Measurements from ENCODE around the gene P2RX4. TPM values are rescaled to one million over a fixed set of nuclear protein-coding genes. Genes with fewer than 3 reads are reported as not detected.

Gene P2RX4
- total RNA-seq, 6 experiments from 2014 or later = 11.5 to 79.7 (median 21.9) TPM

GRCh38 chr12:121209221-121209620 lies 708 bp upstream of the P2RX4 start:
- intact Hi-C loops (cut with DNase I) = no loop called here
- WGBS (ENCODE audit: insufficient coverage, low coverage, low lambda C conversion rate, missing lambda C conversion rate) = 60% methylated on average over 2 of the region's 15 CpGs
- Histone ChIP-seq H3K4me3 (peak overlapping the region in 1 of 3 donors; percentile 66), H3K36me3 (no peaks in the 10 kb centered on the region), H3K4me1 (peaks cover 0 to 6% (median under 1%) of the 10 kb centered on the region in 4 donors), H3K27me3 (no peaks in the 10 kb centered on the region), H3K27ac (peak overlapping the region in 2 of 3 donors; percentile 92 to 95), H3K9me3 (no peaks in the 10 kb centered on the region)
- no peak for ATAC-seq
- DNase-seq = peak in 1 of 3 donors; percentile 54
- TF ChIP-seq CTCF (IDR thresholded peaks at IDR 0.05) (no peak), POLR2A (IDR thresholded peaks at IDR 0.05) (no peak)

GRCh38 chr12:121212875-121213274 lies 2.9 kb downstream of the P2RX4 start:
- peaks cover 0 to 37% (median 19%) of the 10 kb centered on the region in 4 donors for H3K4me1 ChIP-seq
- H3K36me3 ChIP-seq = no peaks in the 10 kb centered on the region
- H3K27ac ChIP-seq = no peak overlapping the region
- 85% methylated on average over 3 of the region's 5 CpGs for WGBS (ENCODE audit: insufficient coverage, low coverage, low lambda C conversion rate, missing lambda C conversion rate)
- TF ChIP-seq CTCF (IDR thresholded peaks at IDR 0.05) (no peak), POLR2A (IDR thresholded peaks at IDR 0.05) (no peak)
- ATAC-seq (no peak), DNase-seq (no peak)
- intact Hi-C loops (cut with DNase I) = no loop called here
- no peak overlapping the region for H3K4me3 ChIP-seq
- no peaks in the 10 kb centered on the region for H3K9me3 ChIP-seq
- no peaks in the 10 kb centered on the region for H3K27me3 ChIP-seq

- TF ChIP-seq POLR2A (IDR thresholded peaks at IDR 0.05) = no peak
- TF ChIP-seq CTCF (IDR thresholded peaks at IDR 0.05) = no peak
- intact Hi-C loops (cut with DNase I) = no loop called here
- no peak overlapping the region for H3K4me3 ChIP-seq
- no peaks in the 10 kb centered on the region for H3K27me3 ChIP-seq
- peak overlapping the region; percentile 77 to 84 (median 79) for H3K27ac ChIP-seq
- H3K36me3 ChIP-seq = no peaks in the 10 kb centered on the region
- H3K4me1 ChIP-seq = peaks cover 0 to 44% (median 21%) of the 10 kb centered on the region in 4 donors
- ATAC-seq (peak in 1 of 4 donors; percentile 39), DNase-seq (no peak)
- no peaks in the 10 kb centered on the region for H3K9me3 ChIP-seq
- 65% methylated on average over 10 of the region's 11 CpGs for WGBS (ENCODE audit: insufficient coverage, low coverage, low lambda C conversion rate, missing lambda C conversion rate)
Observed at GRCh38 chr12:121214166-121214777, 4.3 kb downstream of the P2RX4 start.

- Histone ChIP-seq H3K4me1 (peaks cover 0 to 44% (median 21%) of the 10 kb centered on the region in 4 donors), H3K27me3 (no peaks in the 10 kb centered on the region), H3K9me3 (no peaks in the 10 kb centered on the region), H3K4me3 (no peak overlapping the region), H3K36me3 (no peaks in the 10 kb centered on the region), H3K27ac (peak overlapping the region; percentile 77 to 84 (median 79))
- 32% methylated on average over 14 of the region's 14 CpGs for WGBS (ENCODE audit: insufficient coverage, low coverage, low lambda C conversion rate, missing lambda C conversion rate)
- peak; percentile 69 to 81 (median 78) for ATAC-seq
- no peak for TF ChIP-seq POLR2A (IDR thresholded peaks at IDR 0.05)
- no peak for TF ChIP-seq CTCF (IDR thresholded peaks at IDR 0.05)
- intact Hi-C loops (cut with DNase I) = no loop called here
- DNase-seq = no peak
Observed at GRCh38 chr12:121214855-121215745, 5.2 kb downstream of the P2RX4 start.

Data from right lobe of liver (tissue), 6 donors.